ENCODE results near the gene PDILT. TPM values are rescaled to one million over a fixed set of nuclear protein-coding genes. Genes with fewer than 3 reads are reported as not detected.

Gene PDILT
- total and polyA plus RNA-seq, 2 donors (not counting 3 experiments of a cell fraction or from before 2014, with no cell fraction given): not detected

DNA sequence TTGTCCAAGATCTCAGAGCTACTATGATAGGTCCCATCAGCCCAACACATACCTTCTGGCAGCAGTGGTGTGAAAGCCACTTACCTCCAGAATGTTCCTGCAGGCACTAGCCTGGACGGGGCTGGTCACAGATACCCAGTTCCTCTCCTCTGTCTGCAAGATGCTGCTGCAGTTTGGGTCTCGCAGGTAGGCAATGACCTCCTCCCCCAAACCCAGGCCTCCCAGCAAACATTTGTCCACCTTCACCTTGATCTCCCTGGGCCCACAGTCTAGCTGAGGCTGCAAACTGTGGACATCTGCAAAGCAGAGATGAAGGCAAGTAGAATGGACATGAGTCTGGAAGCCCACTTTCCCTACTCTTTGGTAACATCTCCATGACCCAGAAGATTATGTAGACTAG lies 84.4 kb downstream of the PDILT start:
- H3K4me1 ChIP-seq (ENCODE audit: control insufficient read depth, extremely low read depth, insufficient read depth, low read length): no peaks in the 10 kb centered on the region
- no peaks in the 10 kb centered on the region for H3K9me1 ChIP-seq (replicated peaks; ENCODE audit: control insufficient read depth, extremely low read depth, insufficient read depth, low read length)
- dilution Hi-C loops (cut with MboI; ENCODE audit: extremely low pct_ligation_motif_present, low sequenced_read_pairs) (no loop called here), intact Hi-C loops (cut with micrococcal nuclease) (no loop called here)
- no peaks in the 10 kb centered on the region for H3K27me3 ChIP-seq (ENCODE audit: control insufficient read depth in 2 of 2, insufficient read depth in 2 of 2, low read length in 2 of 2)
- H4K20me1 ChIP-seq (replicated peaks; ENCODE audit: control insufficient read depth, extremely low read depth, insufficient read depth, low read length): no peaks in the 10 kb centered on the region
- FAIRE-seq (no peak), DNase-seq (ENCODE audit: low read depth, low spot score) (no peak)
- TF ChIP-seq POLR2AphosphoS5 (IDR thresholded peaks at IDR 0.05; ENCODE audit: insufficient read depth, low read depth, low read length) (no peak), POLR2A (IDR thresholded peaks at IDR 0.05; ENCODE audit: low read depth, low read length) (no peak)
- H3K36me3 ChIP-seq (ENCODE audit: control insufficient read depth in 2 of 2, extremely low read depth in 1 of 2, insufficient read depth in 2 of 2, low read length in 2 of 2): no peaks in the 10 kb centered on the region
- H3K4me3 ChIP-seq (replicated peaks in 1 of 3; ENCODE audit: insufficient read depth in 1 of 3, low read depth in 1 of 3, low read length in 3 of 3): no peak overlapping the region
- no peaks in the 10 kb centered on the region for H3K79me2 ChIP-seq (ENCODE audit: control insufficient read depth, insufficient read depth, low read length)
- H2AFZ ChIP-seq (ENCODE audit: low read depth, low read length): no peak overlapping the region
- POLR2A ChIA-PET: no interaction called here
- CTCF ChIA-PET: interaction anchor here (2.1 kb wide), 1 partner anchor 20 kb away, joined by 7 read pairs; no protein-coding TSS in a partner anchor
- H3K9ac ChIP-seq (replicated peaks; ENCODE audit: extremely low read depth, insufficient read depth, low read length): no peak overlapping the region
- no peaks in the 10 kb centered on the region for H3K9me3 ChIP-seq (replicated peaks; ENCODE audit: control insufficient read depth, insufficient read depth, low read length)
- BruUV-seq (replicated peaks): no TSS peak
- H3K4me2 ChIP-seq (ENCODE audit: insufficient read depth, low read length): no peak overlapping the region
- H3K27ac ChIP-seq (ENCODE audit: insufficient read depth, low read depth, low read length): no peak overlapping the region

DNA sequence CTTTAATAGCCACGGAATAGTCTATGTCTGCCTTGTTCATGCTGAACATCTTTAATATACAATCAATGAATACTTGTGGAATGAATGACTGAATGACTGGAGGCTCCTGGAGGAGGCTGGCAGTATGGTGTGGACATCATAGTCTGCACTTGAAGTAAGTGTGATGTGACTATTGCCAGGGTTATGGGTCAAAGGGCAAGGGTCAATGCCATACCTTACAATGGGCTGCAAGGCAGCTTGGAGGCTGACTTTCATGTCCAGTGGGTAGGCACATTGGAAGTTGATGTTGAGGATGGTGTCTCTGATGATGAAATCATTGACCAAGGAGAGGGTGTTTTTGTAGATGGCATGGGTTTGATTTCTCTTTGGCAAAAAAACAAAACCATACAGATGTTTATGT lies 85.1 kb downstream of the PDILT start:
- dilution Hi-C loops (cut with MboI; ENCODE audit: extremely low pct_ligation_motif_present, low sequenced_read_pairs): no loop called here
- no peak for FAIRE-seq
- CTCF ChIA-PET: interaction anchor here (0.6 to 2.1 kb wide), 2 partner anchors 19 to 66 kb away, joined by 4 to 7 read pairs; no protein-coding TSS in a partner anchor

More for the DNA sequence above, 85.1 kb downstream of the PDILT start:
- DNase-seq (ENCODE audit: low read depth, low spot score): no peak
- POLR2A ChIA-PET: no interaction called here
- Histone ChIP-seq H3K79me2 (ENCODE audit: control insufficient read depth, insufficient read depth, low read length) (no peaks in the 10 kb centered on the region), H3K36me3 (ENCODE audit: control insufficient read depth in 2 of 2, extremely low read depth in 1 of 2, insufficient read depth in 2 of 2, low read length in 2 of 2) (no peaks in the 10 kb centered on the region), H3K27ac (ENCODE audit: insufficient read depth, low read depth, low read length) (no peak overlapping the region), H3K4me1 (ENCODE audit: control insufficient read depth, extremely low read depth, insufficient read depth, low read length) (no peaks in the 10 kb centered on the region), H3K4me3 (replicated peaks in 1 of 3; ENCODE audit: insufficient read depth in 1 of 3, low read depth in 1 of 3, low read length in 3 of 3) (no peak overlapping the region), H4K20me1 (replicated peaks; ENCODE audit: control insufficient read depth, extremely low read depth, insufficient read depth, low read length) (no peaks in the 10 kb centered on the region), H3K9me3 (replicated peaks; ENCODE audit: control insufficient read depth, insufficient read depth, low read length) (no peaks in the 10 kb centered on the region), H3K4me2 (ENCODE audit: insufficient read depth, low read length) (no peak overlapping the region), H3K9ac (replicated peaks; ENCODE audit: extremely low read depth, insufficient read depth, low read length) (no peak overlapping the region), H2AFZ (ENCODE audit: low read depth, low read length) (no peak overlapping the region), H3K27me3 (ENCODE audit: control insufficient read depth in 2 of 2, insufficient read depth in 2 of 2, low read length in 2 of 2) (no peaks in the 10 kb centered on the region), H3K9me1 (replicated peaks; ENCODE audit: control insufficient read depth, extremely low read depth, insufficient read depth, low read length) (no peaks in the 10 kb centered on the region)
- no TSS peak for BruUV-seq (replicated peaks)
- intact Hi-C loops (cut with micrococcal nuclease): no loop called here
- no peak for TF ChIP-seq GATA2 (IDR thresholded peaks at IDR 0.05; ENCODE audit: insufficient read depth, insufficient read length, low read depth, low read length)
- TF ChIP-seq, protein P1, sequence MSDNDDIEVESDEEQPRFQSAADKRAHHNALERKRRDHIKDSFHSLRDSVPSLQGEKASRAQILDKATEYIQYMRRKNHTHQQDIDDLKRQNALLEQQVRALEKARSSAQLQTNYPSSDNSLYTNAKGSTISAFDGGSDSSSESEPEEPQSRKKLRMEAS (IDR thresholded peaks at IDR 0.05; ENCODE audit: insufficient read depth, insufficient read length): no peak
- TF ChIP-seq FOS (IDR thresholded peaks at IDR 0.05; ENCODE audit: borderline replicate concordance, insufficient read depth, low read length): no peak
- no peak for TF ChIP-seq POLR2AphosphoS5 (IDR thresholded peaks at IDR 0.05; ENCODE audit: insufficient read depth, low read depth, low read length)
- TF ChIP-seq MYC (IDR thresholded peaks at IDR 0.05; ENCODE audit: low read depth, low read length): no peak
- no peak for TF ChIP-seq CTCF (IDR thresholded peaks at IDR 0.05; ENCODE audit: extremely low read depth in 1 of 2, insufficient read depth in 1 of 2, low read depth in 1 of 2, low read length in 2 of 2)

All from endothelial cell of umbilical vein (primary cell).